SU-DHL-6 (cell line): Measurements from ENCODE around the gene CXCR4.

Experiments
- H2AFZ ChIP-seq: fragments of 200-600 bp; sonication (generic); 2 replicates; pipeline ENCODE4 v1.6.1; 2014; ENCODE audit warnings: low read depth, mild to moderate bottlenecking, moderate library complexity, mixed read lengths, antibody characterized with exemption, low read length; ENCODE audit not compliant: severe bottlenecking
- H3F3A ChIP-seq: fragments of 200-600 bp; shearing (Covaris generic); 2 replicates; pipeline ENCODE4 v1.6.0; 2016; ENCODE audit warnings: antibody characterized with exemption, mild to moderate bottlenecking; ENCODE audit not compliant: insufficient read depth
- H3K27ac ChIP-seq: fragments of 200-600 bp; sonication (generic); 2 replicates; pipeline ENCODE4 v1.5.1; 2016; ENCODE audit warnings: low read depth, mild to moderate bottlenecking, low read length, moderate library complexity, mixed read lengths
- H3K27me3 ChIP-seq: fragments of 200-600 bp; sonication (generic), shearing (Covaris generic); 2 replicates; pipeline ENCODE4 v1.6.0; 2014; ENCODE audit warnings: mild to moderate bottlenecking, low read length
- H3K36me3 ChIP-seq: fragments of 200-600 bp; sonication (generic); 2 replicates; pipeline ENCODE4 v1.6.1; 2014; ENCODE audit warnings: mild to moderate bottlenecking, low read length, mixed read lengths
- H3K4me2 ChIP-seq: fragments of 300-600, 200-600 bp; shearing (Covaris generic), sonication (generic); 2 replicates; pipeline ENCODE4 v1.6.0; 2014; ENCODE audit warnings: low read length, low read depth, mild to moderate bottlenecking; ENCODE audit not compliant: poor library complexity, severe bottlenecking
- H3K4me3 ChIP-seq: fragments of 200-600 bp; sonication (generic); 2 replicates; pipeline ENCODE4 v1.5.1; 2014; ENCODE audit warnings: antibody characterized with exemption, low read length, mild to moderate bottlenecking, mixed read lengths; ENCODE audit not compliant: insufficient read depth, poor library complexity, severe bottlenecking
- H3K79me2 ChIP-seq: fragments of 200-600 bp; sonication (generic); 2 replicates; pipeline ENCODE4 v1.6.1; 2014; ENCODE audit warnings: mild to moderate bottlenecking, low read length, moderate library complexity; ENCODE audit not compliant: insufficient read depth
- H3K9ac ChIP-seq: fragments of 200-600 bp; sonication (generic); 2 replicates; pipeline ENCODE4 v1.7.0; 2014; ENCODE audit warnings: mild to moderate bottlenecking, low read length
- H3K9me2 ChIP-seq: fragments of 200-600 bp; sonication (generic); replicated peaks from 2 replicates; pipeline ENCODE4 v1.6.1; 2014; ENCODE audit warnings: low read length; ENCODE audit not compliant: insufficient read depth
- H3K9me3 ChIP-seq: fragments of 200-600 bp; sonication (generic); 2 replicates; pipeline ENCODE4 v1.6.1; 2014; ENCODE audit warnings: low read length, mixed read lengths; ENCODE audit not compliant: insufficient read depth
- H4K20me1 ChIP-seq: fragments of 200-600 bp; sonication (generic); 2 replicates; pipeline ENCODE4 v1.6.1; 2014; ENCODE audit warnings: low read depth, mild to moderate bottlenecking, antibody characterized with exemption, low read length, moderate library complexity, mixed read lengths
- CTCF ChIP-seq: fragments of 200-600 bp; sonication (generic); IDR thresholded peaks from one replicate; pipeline ENCODE4 v1.5.1; 2017; ENCODE audit warnings: antibody characterized with exemption, mild to moderate bottlenecking, low read length, moderate library complexity; ENCODE audit not compliant: insufficient read depth, poor library complexity, severe bottlenecking
- EZH2phosphoT487 ChIP-seq: fragments of 200-600 bp; sonication (generic), shearing (Covaris generic); conservative IDR thresholded peaks from 2 replicates; pipeline ENCODE4 v1.6.1; 2018; ENCODE audit warnings: mild to moderate bottlenecking, antibody characterized with exemption, low read length, moderate library complexity, mixed read lengths

Gene CXCR4

GRCh38 chr2:136149011-136149410, 31.1 kb upstream of the CXCR4 start:
- no peak for TF ChIP-seq EZH2phosphoT487
- TF ChIP-seq CTCF, result no peak
- H4K20me1 ChIP-seq, result no peaks in the 10 kb centered on the region
- H3F3A ChIP-seq, result no peaks in the 10 kb centered on the region
- no peak overlapping the region for H3K4me2 ChIP-seq
- H3K4me3 ChIP-seq, result no peak overlapping the region
- H2AFZ ChIP-seq, result no peak overlapping the region
- no peaks in the 10 kb centered on the region for H3K79me2 ChIP-seq
- no peaks in the 10 kb centered on the region for H3K9me2 ChIP-seq
- no peaks in the 10 kb centered on the region for H3K27me3 ChIP-seq
- H3K9ac ChIP-seq, result no peak overlapping the region
- H3K27ac ChIP-seq, result no peak overlapping the region
- no peaks in the 10 kb centered on the region for H3K9me3 ChIP-seq
- no peaks in the 10 kb centered on the region for H3K36me3 ChIP-seq

- H2AFZ ChIP-seq, result no peak overlapping the region
- H3K27ac ChIP-seq, result no peak overlapping the region
- H3K4me2 ChIP-seq, result no peak overlapping the region
- H3F3A ChIP-seq, result no peaks in the 10 kb centered on the region
- H3K9me3 ChIP-seq, result no peaks in the 10 kb centered on the region
- H3K36me3 ChIP-seq, result no peaks in the 10 kb centered on the region
- no peak overlapping the region for H3K4me3 ChIP-seq
- no peak overlapping the region for H3K9ac ChIP-seq
- H3K9me2 ChIP-seq, result no peaks in the 10 kb centered on the region
- no peaks in the 10 kb centered on the region for H3K27me3 ChIP-seq
- no peaks in the 10 kb centered on the region for H4K20me1 ChIP-seq
- H3K79me2 ChIP-seq, result no peaks in the 10 kb centered on the region
- no peak for TF ChIP-seq CTCF
- TF ChIP-seq EZH2phosphoT487, result no peak
These were observed 28.6 kb upstream of the CXCR4 start for GRCh38 chr2:136146564-136146963.

- no peaks in the 10 kb centered on the region for H4K20me1 ChIP-seq
- no peak overlapping the region for H3K4me2 ChIP-seq
- H3K79me2 ChIP-seq, result no peaks in the 10 kb centered on the region
- H3K9ac ChIP-seq, result no peak overlapping the region
- no peaks in the 10 kb centered on the region for H3F3A ChIP-seq
- no peaks in the 10 kb centered on the region for H3K36me3 ChIP-seq
- H2AFZ ChIP-seq, result no peak overlapping the region
- H3K9me2 ChIP-seq, result no peaks in the 10 kb centered on the region
- H3K27ac ChIP-seq, result no peak overlapping the region
- H3K27me3 ChIP-seq, result no peaks in the 10 kb centered on the region
- no peaks in the 10 kb centered on the region for H3K9me3 ChIP-seq
- no peak overlapping the region for H3K4me3 ChIP-seq
- TF ChIP-seq EZH2phosphoT487 (no peak), CTCF (no peak)
These were observed 25.9 kb upstream of the CXCR4 start for GRCh38 chr2:136143603-136144451.
